Epithelial cell of proximal tubule (primary cell): ENCODE data around the gene GLP1R. TPM values are rescaled to one million over a fixed set of nuclear protein-coding genes. Genes with fewer than 3 reads are reported as not detected.

Experiments used
- DNase-seq: peaks from one replicate; pipeline ENCODE4 v3.0.0-alpha.2; 2011; ENCODE audit warnings: low read depth
- H3K4me3 ChIP-seq: 2 replicates; pipeline ENCODE4 v1.5.1; 2011; ENCODE audit warnings: low read depth, mild to moderate bottlenecking, low read length
- total RNA-seq: library from RNA; depleted of rRNA; stranded (reverse); fragments of >200 nt; gene quantifications from 2 replicates; pipeline ENCODE4 v1.2.3, GENCODE V29; 2015
- TF ChIP-seq, protein P1 (sequence below): conservative IDR thresholded peaks from 2 replicates; pipeline ENCODE4 v1.5.1; 2012; ENCODE audit warnings: low read depth, mild to moderate bottlenecking, low read length

The GLP1R gene
- total RNA-seq, 1 donor from 2014 or later = not detected

- TF ChIP-seq, protein P1, sequence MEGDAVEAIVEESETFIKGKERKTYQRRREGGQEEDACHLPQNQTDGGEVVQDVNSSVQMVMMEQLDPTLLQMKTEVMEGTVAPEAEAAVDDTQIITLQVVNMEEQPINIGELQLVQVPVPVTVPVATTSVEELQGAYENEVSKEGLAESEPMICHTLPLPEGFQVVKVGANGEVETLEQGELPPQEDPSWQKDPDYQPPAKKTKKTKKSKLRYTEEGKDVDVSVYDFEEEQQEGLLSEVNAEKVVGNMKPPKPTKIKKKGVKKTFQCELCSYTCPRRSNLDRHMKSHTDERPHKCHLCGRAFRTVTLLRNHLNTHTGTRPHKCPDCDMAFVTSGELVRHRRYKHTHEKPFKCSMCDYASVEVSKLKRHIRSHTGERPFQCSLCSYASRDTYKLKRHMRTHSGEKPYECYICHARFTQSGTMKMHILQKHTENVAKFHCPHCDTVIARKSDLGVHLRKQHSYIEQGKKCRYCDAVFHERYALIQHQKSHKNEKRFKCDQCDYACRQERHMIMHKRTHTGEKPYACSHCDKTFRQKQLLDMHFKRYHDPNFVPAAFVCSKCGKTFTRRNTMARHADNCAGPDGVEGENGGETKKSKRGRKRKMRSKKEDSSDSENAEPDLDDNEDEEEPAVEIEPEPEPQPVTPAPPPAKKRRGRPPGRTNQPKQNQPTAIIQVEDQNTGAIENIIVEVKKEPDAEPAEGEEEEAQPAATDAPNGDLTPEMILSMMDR = no peak
- no peak for DNase-seq
- H3K4me3 ChIP-seq = no peak overlapping the region
Observed at GRCh38 chr6:39137245-39137644, 88.7 kb downstream of the GLP1R start.

Other genes starting within 250 kb of the GLP1R start
- 14.6 and 15.7 TPM in 2 replicates for gene SAYSD1, start 66.4 kb downstream of the GLP1R start, total RNA-seq
- gene KCNK5, start 180.7 kb downstream of the GLP1R start, total RNA-seq = 1.6 and 2.8 TPM in 2 replicates